Measurements from ENCODE around the gene EGF. TPM values are rescaled to one million over a fixed set of nuclear protein-coding genes. Genes with fewer than 3 reads are reported as not detected.

The EGF gene
- total RNA-seq, 1 experiment from 2014 or later: 1.5 TPM

GRCh38 chr4:109876634-109877265 lies 35.9 kb upstream of the EGF start:
- Histone ChIP-seq H3K23ac (ENCODE audit: insufficient read length, low read depth, low read length) (no peak overlapping the region), H3K79me1 (ENCODE audit: insufficient read depth, low read depth, low read length, poor library complexity, severe bottlenecking) (no peaks in the 10 kb centered on the region), H3K56ac (ENCODE audit: insufficient read length, low read depth, low read length) (no peak overlapping the region), H3K27me3 (ENCODE audit: insufficient read depth, low read length) (no peaks in the 10 kb centered on the region), H2BK20ac (ENCODE audit: low read depth, low read length, poor library complexity, severe bottlenecking) (no peak overlapping the region), H3K4ac (ENCODE audit: low read depth, low read length) (no peak overlapping the region), H2BK12ac (ENCODE audit: insufficient read length, low read depth, low read length) (no peak overlapping the region), H3K18ac (ENCODE audit: insufficient read length, low read depth, low read length) (no peak overlapping the region), H4K8ac (replicated peaks; ENCODE audit: insufficient read length, low read depth, low read length) (no peak overlapping the region), H3K4me2 (ENCODE audit: insufficient read depth, insufficient read length, low read length) (no peak overlapping the region), H4K20me1 (ENCODE audit: control insufficient read depth, insufficient read depth, insufficient read length) (no peaks in the 10 kb centered on the region), H2AFZ (ENCODE audit: low read length) (no peak overlapping the region), H4K91ac (ENCODE audit: insufficient read length, low read depth, low read length) (no peak overlapping the region), H2AK5ac (ENCODE audit: insufficient read length, low read length) (no peak overlapping the region), H3T11ph (ENCODE audit: low read length) (no peak overlapping the region), H3K23me2 (ENCODE audit: insufficient read length, low read depth, low read length, poor library complexity, severe bottlenecking) (peaks cover 3% of the 10 kb centered on the region), H2BK5ac (ENCODE audit: insufficient read length, low read length) (no peak overlapping the region), H3K79me2 (ENCODE audit: insufficient read depth, low read length) (no peaks in the 10 kb centered on the region), H2BK15ac (ENCODE audit: low read depth, low read length) (no peak overlapping the region), H3K14ac (ENCODE audit: insufficient read depth, low read length) (no peak overlapping the region), H2BK120ac (ENCODE audit: low read depth, low read length, poor library complexity, severe bottlenecking) (no peak overlapping the region), H3K9ac (ENCODE audit: extremely low read depth, insufficient read length, low read length) (no peak overlapping the region), H3K27ac (ENCODE audit: insufficient read length, low read depth, low read length) (no peak overlapping the region), H4K5ac (ENCODE audit: insufficient read length, low read depth, low read length) (no peak overlapping the region), H3K4me1 (ENCODE audit: insufficient read depth, low read length) (no peaks in the 10 kb centered on the region), H3K9me3 (ENCODE audit: control insufficient read depth, low read depth, low read length) (no peaks in the 10 kb centered on the region)
- Mint-ChIP-seq H3K27me3 (ENCODE audit: low read depth) (no peaks in the 10 kb centered on the region), H3K27ac (no peak overlapping the region), H3K36me3 (ENCODE audit: insufficient read depth in 1 of 3, low read depth in 3 of 3) (peaks cover 0 to 5% (median 0%) of the 10 kb centered on the region in 3 experiments; a peak in 2 of 7 replicates), H3K4me3 (no peak overlapping the region), H3K9me3 (peaks cover 0 to 3% of the 10 kb centered on the region in 2 experiments; a peak in 2 of 5 replicates), H3K4me1 (no peaks in the 10 kb centered on the region)
- no peak for DNase-seq
- no CpG with 5 or more reads among the region's 2 CpGs for WGBS (ENCODE audit: extremely low coverage, insufficient read length, low lambda C conversion rate)
- no peak for TF ChIP-seq CTCF (conservative IDR thresholded peaks at IDR 0.05)
